HG02938 (cell line): ENCODE data around the gene LRP6.
"Not testable (repeated sequence)": the region's sequence is repeated elsewhere in the genome, so short reads cannot be mapped to it uniquely, and the experiment has no call there.

Source experiments
- ATAC-seq: cut with Tn5 transposase; IDR thresholded peaks from one replicate; pipeline ENCODE4 v1.9.1; 2021; ENCODE audit warnings: mild to moderate bottlenecking, moderate library complexity; ENCODE audit not compliant: unreplicated experiment

LRP6 gene

GRCh38 chr12:12266873-12267741 lies at the start of gene LRP6:
Gene LRP6 (minus strand): TSS chr12:12267044. CDS start chr12:12266735, 309 bp downstream.
- peak; percentile 77 for ATAC-seq

GRCh38 chr12:12315838-12316237 lies 49.0 kb upstream of the LRP6 start:
- no peak for ATAC-seq

- not testable (repeated sequence) for ATAC-seq
Measured at GRCh38 chr12:12310695-12311094, 43.9 kb upstream of the LRP6 start.

- no peak for ATAC-seq
Measured at GRCh38 chr12:12305568-12306300, 38.9 kb upstream of the LRP6 start.

- ATAC-seq = no peak
Measured at GRCh38 chr12:12302976-12303375, 36.1 kb upstream of the LRP6 start.

- ATAC-seq = no peak
Measured at GRCh38 chr12:12301122-12301521, 34.3 kb upstream of the LRP6 start.

- no peak for ATAC-seq
Measured at GRCh38 chr12:12297201-12297830, 30.5 kb upstream of the LRP6 start.

GRCh38 chr12:12294215-12295005 lies 27.6 kb upstream of the LRP6 start:
- ATAC-seq = no peak

GRCh38 chr12:12290206-12290605 lies 23.4 kb upstream of the LRP6 start:
- no peak for ATAC-seq

GRCh38 chr12:12286441-12286840 lies 19.6 kb upstream of the LRP6 start:
- no peak for ATAC-seq

GRCh38 chr12:12282761-12283425 lies 16.0 kb upstream of the LRP6 start:
- no peak for ATAC-seq

- no peak for ATAC-seq
Measured at GRCh38 chr12:12282202-12282601, 15.4 kb upstream of the LRP6 start.

GRCh38 chr12:12281134-12281533 lies 14.3 kb upstream of the LRP6 start:
- ATAC-seq = no peak

GRCh38 chr12:12278899-12279298 lies 12.1 kb upstream of the LRP6 start:
- no peak for ATAC-seq

GRCh38 chr12:12275874-12276273 lies 9.0 kb upstream of the LRP6 start:
- no peak for ATAC-seq

- ATAC-seq = no peak
Measured at GRCh38 chr12:12273291-12273957, 6.6 kb upstream of the LRP6 start.

GRCh38 chr12:12272869-12273268 lies 6.0 kb upstream of the LRP6 start:
- no peak for ATAC-seq

- no peak for ATAC-seq
Measured at GRCh38 chr12:12270226-12270625, 3.4 kb upstream of the LRP6 start.

GRCh38 chr12:12267742-12268200 lies 927 bp upstream of the LRP6 start:
- no peak for ATAC-seq
